GM23338 (cell line): ENCODE measurements around the gene ARPP21. TPM values are rescaled to one million over a fixed set of nuclear protein-coding genes. Genes with fewer than 3 reads are reported as not detected.

Source experiments
- ATAC-seq: fragments of 200-7000 bp; cut with Tn5 transposase; 3 replicates; pipeline ENCODE4 v1.9.1; 2020
- DNase-seq: peaks from one replicate; pipeline ENCODE4 v3.0.0-alpha.2; 2015; ENCODE audit warnings: low spot score
- H2AFZ ChIP-seq: fragments of 200-600 bp; sonication (generic); 2 replicates; pipeline ENCODE4 v1.8.0; 2016; ENCODE audit warnings: antibody characterized with exemption, mild to moderate bottlenecking, moderate library complexity
- H3F3A ChIP-seq: fragments of 200-600 bp; sonication (generic); replicated peaks from 2 replicates; pipeline ENCODE4 v1.8.0; 2017; ENCODE audit warnings: antibody characterized with exemption, mixed run types, low read depth
- H3K27ac ChIP-seq: fragments of 200-600 bp; sonication (generic); 2 replicates; pipeline ENCODE4 v1.6.1; 2016; ENCODE audit warnings: low read depth
- H3K27me3 ChIP-seq: fragments of 200-600 bp; sonication (generic); 2 replicates; pipeline ENCODE4 v1.8.0; 2016; ENCODE audit warnings: mild to moderate bottlenecking, mixed run types, moderate library complexity; ENCODE audit not compliant: insufficient read depth
- H3K36me3 ChIP-seq: fragments of 200-600 bp; sonication (generic); 2 replicates; pipeline ENCODE4 v1.8.0; 2016; ENCODE audit warnings: mild to moderate bottlenecking; ENCODE audit not compliant: insufficient read depth
- H3K4me1 ChIP-seq: fragments of 200-600 bp; sonication (generic); 2 replicates; pipeline ENCODE4 v1.8.0; 2016; ENCODE audit warnings: mild to moderate bottlenecking, moderate library complexity; ENCODE audit not compliant: insufficient read depth
- H3K4me2 ChIP-seq: fragments of 200-600 bp; sonication (generic); 2 replicates; pipeline ENCODE4 v1.7.1; 2017; ENCODE audit warnings: mixed run types
- H3K4me3 ChIP-seq: fragments of 200-600 bp; sonication (generic); 2 replicates; pipeline ENCODE4 v1.6.1; 2016; ENCODE audit warnings: mixed run types
- H3K79me2 ChIP-seq: fragments of 200-600 bp; sonication (generic); replicated peaks from 2 replicates; pipeline ENCODE4 v1.8.0; 2017; ENCODE audit warnings: mild to moderate bottlenecking; ENCODE audit not compliant: insufficient read depth
- H3K9me2 ChIP-seq: fragments of 200-600 bp; sonication (generic); 2 replicates; pipeline ENCODE4 v1.8.0; 2017; ENCODE audit not compliant: insufficient read depth
- H4K20me1 ChIP-seq: fragments of 200-600 bp; sonication (generic); replicated peaks from 2 replicates; pipeline ENCODE4 v1.8.0; 2017; ENCODE audit warnings: mild to moderate bottlenecking; ENCODE audit not compliant: insufficient read depth
- H3K27ac Mint-ChIP-seq: 2 replicates; pipeline ENCODE4 v1.8.0; 2020; ENCODE audit warnings: inconsistent platforms, mild to moderate bottlenecking, moderate library complexity, mixed read lengths
- H3K27me3 Mint-ChIP-seq: 3 replicates; pipeline ENCODE4 v1.8.0; 2022; ENCODE audit warnings: low read depth, mild to moderate bottlenecking, moderate library complexity, mixed read lengths, inconsistent platforms; ENCODE audit not compliant: insufficient read depth, poor library complexity
- H3K36me3 Mint-ChIP-seq: 3 replicates; pipeline ENCODE4 v1.8.0; 2021; ENCODE audit warnings: low read depth, mild to moderate bottlenecking, inconsistent platforms, moderate library complexity, mixed read lengths
- H3K4me1 Mint-ChIP-seq: 3 replicates; pipeline ENCODE4 v1.8.0; 2020; ENCODE audit warnings: mild to moderate bottlenecking, inconsistent platforms, mixed read lengths
- H3K4me3 Mint-ChIP-seq: 3 replicates; pipeline ENCODE4 v1.8.0; 2021; ENCODE audit warnings: moderate library complexity, mild to moderate bottlenecking, inconsistent platforms, mixed read lengths
- H3K9me3 Mint-ChIP-seq: 3 replicates; pipeline ENCODE4 v1.8.0; 2020; ENCODE audit warnings: moderate library complexity, mild to moderate bottlenecking, inconsistent platforms, mixed read lengths
- CREB1 ChIP-seq: fragments of 250-450 bp; sonication (Bioruptor Pico); IDR thresholded peaks from 2 replicates; pipeline ENCODE4 v1.5.0; 2020; ENCODE audit warnings: low read depth, mild to moderate bottlenecking, moderate library complexity
- EZH2phosphoT487 ChIP-seq: fragments of 200-600 bp; sonication (generic); IDR thresholded peaks from one replicate; pipeline ENCODE4 v1.8.1; 2018; ENCODE audit warnings: antibody characterized with exemption; ENCODE audit not compliant: unreplicated experiment
- JUNB ChIP-seq: IDR thresholded peaks from one replicate; pipeline ENCODE4 v1.6.1; 2016; ENCODE audit warnings: antibody characterized with exemption; ENCODE audit not compliant: unreplicated experiment
- NANOG ChIP-seq: IDR thresholded peaks from 2 replicates; pipeline ENCODE4 v1.6.1; 2016; ENCODE audit warnings: antibody characterized with exemption, borderline replicate concordance
- POLR2AphosphoS5 ChIP-seq: IDR thresholded peaks from 2 replicates; pipeline ENCODE4 v1.6.1; 2016; ENCODE audit warnings: antibody characterized with exemption, low read depth
- STAT1 ChIP-seq: IDR thresholded peaks from one replicate; pipeline ENCODE4 v1.6.1; 2016; ENCODE audit warnings: antibody characterized with exemption; ENCODE audit not compliant: unreplicated experiment
- polyA plus RNA-seq: library from polyadenylated mRNA; unstranded; fragments of >200 nt; fragmentation: Nextera tagmentation; extraction: Ambion mirVana; gene quantifications from 2 replicates; pipeline ENCODE4 v1.2.1, GENCODE V29; 2016
- total RNA-seq: library from RNA; depleted of rRNA; stranded (reverse); fragments of >200 nt; shearing (Covaris generic); gene quantifications from 2 replicates; pipeline ENCODE4 v1.2.3, GENCODE V29; 2014
- TF ChIP-seq, protein P1 (sequence below), 2 experiments: fragments of 200-600 bp in 1 of 2; sonication (generic) in 1 of 2; conservative IDR thresholded peaks; 2 replicates each; pipeline versions ENCODE4 v1.5.1 to v1.6.1; 2016 to 2017; ENCODE audit warnings: antibody characterized with exemption in 2 of 2, low read depth in 2 of 2, mild to moderate bottlenecking in 2 of 2, moderate library complexity in 1 of 2
- TF ChIP-seq, protein P2 (sequence below): IDR thresholded peaks from one replicate; pipeline ENCODE4 v1.6.1; 2018; ENCODE audit warnings: antibody characterized with exemption; ENCODE audit not compliant: unreplicated experiment
- TF ChIP-seq, protein P3 (sequence below): fragments of 250-450 bp; sonication (Bioruptor Pico); IDR thresholded peaks from 2 replicates; pipeline ENCODE4 v1.5.0; 2020; ENCODE audit warnings: mild to moderate bottlenecking, moderate library complexity
- TF ChIP-seq, protein P4 (sequence below): IDR thresholded peaks from 2 replicates; pipeline ENCODE4 v1.6.1; 2016; ENCODE audit warnings: antibody characterized with exemption

Gene ARPP21
- total and polyA plus RNA-seq, 2 experiments from 2014 or later = not detected

DNA sequence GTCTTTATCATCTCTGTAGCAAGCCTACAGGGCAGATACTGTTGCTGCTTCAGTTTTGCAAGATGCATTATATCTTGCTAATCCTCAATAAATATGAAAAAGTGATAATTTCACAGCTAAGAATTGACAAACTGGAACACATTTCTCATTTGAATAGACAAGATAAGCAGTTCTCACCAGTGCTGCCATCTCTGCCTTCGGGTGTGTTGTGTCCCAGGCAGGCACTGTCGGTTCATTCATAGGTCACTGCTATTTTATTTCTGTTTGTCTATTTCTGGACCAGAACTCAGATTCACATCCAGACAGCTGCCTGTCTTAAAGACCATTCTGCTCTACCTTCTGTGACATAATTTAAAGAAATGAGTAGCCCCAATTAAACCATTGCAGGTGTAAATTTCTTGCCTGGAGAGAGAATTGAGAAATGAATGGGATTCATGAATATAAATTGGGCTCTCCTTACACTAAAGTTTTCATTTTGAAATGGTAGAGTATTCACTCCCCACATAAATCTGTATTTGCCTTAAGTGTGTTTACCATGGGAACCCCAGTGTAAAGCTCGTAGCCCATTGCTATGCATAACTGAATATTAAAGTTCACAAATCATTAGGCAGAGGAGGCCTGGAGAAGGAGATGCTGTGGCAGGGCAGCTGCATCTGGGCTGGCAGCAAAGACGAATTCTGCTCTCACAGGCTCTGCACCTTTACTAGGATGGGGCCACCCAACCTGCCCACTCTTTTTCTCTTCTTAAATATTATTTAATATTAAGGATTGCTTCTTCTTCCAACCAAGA, 149.9 kb downstream of the ARPP21 start (continued):
- TF ChIP-seq, protein P1, sequence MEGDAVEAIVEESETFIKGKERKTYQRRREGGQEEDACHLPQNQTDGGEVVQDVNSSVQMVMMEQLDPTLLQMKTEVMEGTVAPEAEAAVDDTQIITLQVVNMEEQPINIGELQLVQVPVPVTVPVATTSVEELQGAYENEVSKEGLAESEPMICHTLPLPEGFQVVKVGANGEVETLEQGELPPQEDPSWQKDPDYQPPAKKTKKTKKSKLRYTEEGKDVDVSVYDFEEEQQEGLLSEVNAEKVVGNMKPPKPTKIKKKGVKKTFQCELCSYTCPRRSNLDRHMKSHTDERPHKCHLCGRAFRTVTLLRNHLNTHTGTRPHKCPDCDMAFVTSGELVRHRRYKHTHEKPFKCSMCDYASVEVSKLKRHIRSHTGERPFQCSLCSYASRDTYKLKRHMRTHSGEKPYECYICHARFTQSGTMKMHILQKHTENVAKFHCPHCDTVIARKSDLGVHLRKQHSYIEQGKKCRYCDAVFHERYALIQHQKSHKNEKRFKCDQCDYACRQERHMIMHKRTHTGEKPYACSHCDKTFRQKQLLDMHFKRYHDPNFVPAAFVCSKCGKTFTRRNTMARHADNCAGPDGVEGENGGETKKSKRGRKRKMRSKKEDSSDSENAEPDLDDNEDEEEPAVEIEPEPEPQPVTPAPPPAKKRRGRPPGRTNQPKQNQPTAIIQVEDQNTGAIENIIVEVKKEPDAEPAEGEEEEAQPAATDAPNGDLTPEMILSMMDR (conservative IDR thresholded peaks at IDR 0.05; ENCODE audit: low read depth in 2 of 2) = no peak
- TF ChIP-seq POLR2AphosphoS5 (no peak), EZH2phosphoT487 (no peak)

DNA sequence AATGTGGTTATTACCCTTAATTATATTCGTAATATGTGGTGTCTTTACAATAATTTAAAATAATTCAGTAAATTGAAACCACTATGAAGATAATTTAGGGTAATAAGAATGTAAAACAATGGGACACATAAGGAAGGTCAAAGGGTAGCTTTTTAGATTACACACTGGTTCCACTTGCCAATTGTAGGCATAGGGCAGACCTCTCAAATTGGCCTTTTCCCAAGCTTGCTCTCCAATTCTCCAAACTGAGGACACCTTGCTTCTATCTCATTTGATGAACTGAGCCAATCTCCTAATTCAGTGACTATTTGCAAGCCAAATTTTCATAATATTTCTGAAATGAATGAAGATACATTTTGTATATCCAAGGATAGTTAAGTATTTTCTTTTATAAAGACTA, 151.4 kb downstream of the ARPP21 start:
- Histone ChIP-seq H3K79me2 (no peaks in the 10 kb centered on the region), H3K36me3 (no peaks in the 10 kb centered on the region), H3K4me3 (no peak overlapping the region), H3K27ac (no peak overlapping the region), H2AFZ (no peak overlapping the region), H3K4me1 (peaks cover 7% of the 10 kb centered on the region; the same call in 1 of the 2 replicates), H4K20me1 (no peaks in the 10 kb centered on the region), H3K4me2 (no peak overlapping the region), H3F3A (no peaks in the 10 kb centered on the region), H3K9me2 (no peaks in the 10 kb centered on the region), H3K27me3 (no peaks in the 10 kb centered on the region)
- DNase-seq (no peak), ATAC-seq (no peak)
- Mint-ChIP-seq H3K4me1 (peaks cover 3% of the 10 kb centered on the region; the same call in 1 of the 3 replicates), H3K9me3 (no peaks in the 10 kb centered on the region), H3K4me3 (no peak overlapping the region), H3K36me3 (no peaks in the 10 kb centered on the region), H3K27ac (no peak overlapping the region), H3K27me3 (peaks cover 2% of the 10 kb centered on the region)
- TF ChIP-seq POLR2AphosphoS5 = no peak
- TF ChIP-seq, protein P2, sequence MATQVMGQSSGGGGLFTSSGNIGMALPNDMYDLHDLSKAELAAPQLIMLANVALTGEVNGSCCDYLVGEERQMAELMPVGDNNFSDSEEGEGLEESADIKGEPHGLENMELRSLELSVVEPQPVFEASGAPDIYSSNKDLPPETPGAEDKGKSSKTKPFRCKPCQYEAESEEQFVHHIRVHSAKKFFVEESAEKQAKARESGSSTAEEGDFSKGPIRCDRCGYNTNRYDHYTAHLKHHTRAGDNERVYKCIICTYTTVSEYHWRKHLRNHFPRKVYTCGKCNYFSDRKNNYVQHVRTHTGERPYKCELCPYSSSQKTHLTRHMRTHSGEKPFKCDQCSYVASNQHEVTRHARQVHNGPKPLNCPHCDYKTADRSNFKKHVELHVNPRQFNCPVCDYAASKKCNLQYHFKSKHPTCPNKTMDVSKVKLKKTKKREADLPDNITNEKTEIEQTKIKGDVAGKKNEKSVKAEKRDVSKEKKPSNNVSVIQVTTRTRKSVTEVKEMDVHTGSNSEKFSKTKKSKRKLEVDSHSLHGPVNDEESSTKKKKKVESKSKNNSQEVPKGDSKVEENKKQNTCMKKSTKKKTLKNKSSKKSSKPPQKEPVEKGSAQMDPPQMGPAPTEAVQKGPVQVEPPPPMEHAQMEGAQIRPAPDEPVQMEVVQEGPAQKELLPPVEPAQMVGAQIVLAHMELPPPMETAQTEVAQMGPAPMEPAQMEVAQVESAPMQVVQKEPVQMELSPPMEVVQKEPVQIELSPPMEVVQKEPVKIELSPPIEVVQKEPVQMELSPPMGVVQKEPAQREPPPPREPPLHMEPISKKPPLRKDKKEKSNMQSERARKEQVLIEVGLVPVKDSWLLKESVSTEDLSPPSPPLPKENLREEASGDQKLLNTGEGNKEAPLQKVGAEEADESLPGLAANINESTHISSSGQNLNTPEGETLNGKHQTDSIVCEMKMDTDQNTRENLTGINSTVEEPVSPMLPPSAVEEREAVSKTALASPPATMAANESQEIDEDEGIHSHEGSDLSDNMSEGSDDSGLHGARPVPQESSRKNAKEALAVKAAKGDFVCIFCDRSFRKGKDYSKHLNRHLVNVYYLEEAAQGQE = no peak
- TF ChIP-seq STAT1 = no peak
- TF ChIP-seq JUNB = no peak
- TF ChIP-seq, protein P3, sequence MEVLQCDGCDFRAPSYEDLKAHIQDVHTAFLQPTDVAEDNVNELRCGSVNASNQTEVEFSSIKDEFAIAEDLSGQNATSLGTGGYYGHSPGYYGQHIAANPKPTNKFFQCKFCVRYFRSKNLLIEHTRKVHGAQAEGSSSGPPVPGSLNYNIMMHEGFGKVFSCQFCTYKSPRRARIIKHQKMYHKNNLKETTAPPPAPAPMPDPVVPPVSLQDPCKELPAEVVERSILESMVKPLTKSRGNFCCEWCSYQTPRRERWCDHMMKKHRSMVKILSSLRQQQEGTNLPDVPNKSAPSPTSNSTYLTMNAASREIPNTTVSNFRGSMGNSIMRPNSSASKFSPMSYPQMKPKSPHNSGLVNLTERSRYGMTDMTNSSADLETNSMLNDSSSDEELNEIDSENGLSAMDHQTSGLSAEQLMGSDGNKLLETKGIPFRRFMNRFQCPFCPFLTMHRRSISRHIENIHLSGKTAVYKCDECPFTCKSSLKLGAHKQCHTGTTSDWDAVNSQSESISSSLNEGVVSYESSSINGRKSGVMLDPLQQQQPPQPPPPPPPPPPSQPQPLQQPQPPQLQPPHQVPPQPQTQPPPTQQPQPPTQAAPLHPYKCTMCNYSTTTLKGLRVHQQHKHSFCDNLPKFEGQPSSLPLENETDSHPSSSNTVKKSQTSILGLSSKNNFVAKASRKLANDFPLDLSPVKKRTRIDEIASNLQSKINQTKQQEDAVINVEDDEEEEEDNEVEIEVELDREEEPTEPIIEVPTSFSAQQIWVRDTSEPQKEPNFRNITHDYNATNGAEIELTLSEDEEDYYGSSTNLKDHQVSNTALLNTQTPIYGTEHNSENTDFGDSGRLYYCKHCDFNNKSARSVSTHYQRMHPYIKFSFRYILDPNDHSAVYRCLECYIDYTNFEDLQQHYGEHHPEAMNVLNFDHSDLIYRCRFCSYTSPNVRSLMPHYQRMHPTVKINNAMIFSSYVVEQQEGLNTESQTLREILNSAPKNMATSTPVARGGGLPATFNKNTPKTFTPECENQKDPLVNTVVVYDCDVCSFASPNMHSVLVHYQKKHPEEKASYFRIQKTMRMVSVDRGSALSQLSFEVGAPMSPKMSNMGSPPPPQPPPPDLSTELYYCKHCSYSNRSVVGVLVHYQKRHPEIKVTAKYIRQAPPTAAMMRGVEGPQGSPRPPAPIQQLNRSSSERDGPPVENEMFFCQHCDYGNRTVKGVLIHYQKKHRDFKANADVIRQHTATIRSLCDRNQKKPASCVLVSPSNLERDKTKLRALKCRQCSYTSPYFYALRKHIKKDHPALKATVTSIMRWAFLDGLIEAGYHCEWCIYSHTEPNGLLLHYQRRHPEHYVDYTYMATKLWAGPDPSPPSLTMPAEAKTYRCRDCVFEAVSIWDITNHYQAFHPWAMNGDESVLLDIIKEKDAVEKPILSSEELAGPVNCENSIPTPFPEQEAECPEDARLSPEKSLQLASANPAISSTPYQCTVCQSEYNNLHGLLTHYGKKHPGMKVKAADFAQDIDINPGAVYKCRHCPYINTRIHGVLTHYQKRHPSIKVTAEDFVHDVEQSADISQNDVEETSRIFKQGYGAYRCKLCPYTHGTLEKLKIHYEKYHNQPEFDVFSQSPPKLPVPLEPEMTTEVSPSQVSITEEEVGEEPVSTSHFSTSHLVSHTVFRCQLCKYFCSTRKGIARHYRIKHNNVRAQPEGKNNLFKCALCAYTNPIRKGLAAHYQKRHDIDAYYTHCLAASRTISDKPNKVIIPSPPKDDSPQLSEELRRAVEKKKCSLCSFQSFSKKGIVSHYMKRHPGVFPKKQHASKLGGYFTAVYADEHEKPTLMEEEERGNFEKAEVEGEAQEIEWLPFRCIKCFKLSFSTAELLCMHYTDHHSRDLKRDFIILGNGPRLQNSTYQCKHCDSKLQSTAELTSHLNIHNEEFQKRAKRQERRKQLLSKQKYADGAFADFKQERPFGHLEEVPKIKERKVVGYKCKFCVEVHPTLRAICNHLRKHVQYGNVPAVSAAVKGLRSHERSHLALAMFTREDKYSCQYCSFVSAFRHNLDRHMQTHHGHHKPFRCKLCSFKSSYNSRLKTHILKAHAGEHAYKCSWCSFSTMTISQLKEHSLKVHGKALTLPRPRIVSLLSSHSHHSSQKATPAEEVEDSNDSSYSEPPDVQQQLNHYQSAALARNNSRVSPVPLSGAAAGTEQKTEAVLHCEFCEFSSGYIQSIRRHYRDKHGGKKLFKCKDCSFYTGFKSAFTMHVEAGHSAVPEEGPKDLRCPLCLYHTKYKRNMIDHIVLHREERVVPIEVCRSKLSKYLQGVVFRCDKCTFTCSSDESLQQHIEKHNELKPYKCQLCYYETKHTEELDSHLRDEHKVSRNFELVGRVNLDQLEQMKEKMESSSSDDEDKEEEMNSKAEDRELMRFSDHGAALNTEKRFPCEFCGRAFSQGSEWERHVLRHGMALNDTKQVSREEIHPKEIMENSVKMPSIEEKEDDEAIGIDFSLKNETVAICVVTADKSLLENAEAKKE (CRISPR knock-in tag) = no peak
- no peak for TF ChIP-seq EZH2phosphoT487
- TF ChIP-seq, protein P4, sequence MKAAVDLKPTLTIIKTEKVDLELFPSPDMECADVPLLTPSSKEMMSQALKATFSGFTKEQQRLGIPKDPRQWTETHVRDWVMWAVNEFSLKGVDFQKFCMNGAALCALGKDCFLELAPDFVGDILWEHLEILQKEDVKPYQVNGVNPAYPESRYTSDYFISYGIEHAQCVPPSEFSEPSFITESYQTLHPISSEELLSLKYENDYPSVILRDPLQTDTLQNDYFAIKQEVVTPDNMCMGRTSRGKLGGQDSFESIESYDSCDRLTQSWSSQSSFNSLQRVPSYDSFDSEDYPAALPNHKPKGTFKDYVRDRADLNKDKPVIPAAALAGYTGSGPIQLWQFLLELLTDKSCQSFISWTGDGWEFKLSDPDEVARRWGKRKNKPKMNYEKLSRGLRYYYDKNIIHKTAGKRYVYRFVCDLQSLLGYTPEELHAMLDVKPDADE = no peak
- no peak for TF ChIP-seq CREB1 (CRISPR knock-in tag)
- no peak for TF ChIP-seq NANOG
